HepG2 (cell line): ENCODE results near the gene CERS4. TPM values are rescaled to one million over a fixed set of nuclear protein-coding genes. Genes with fewer than 3 reads are reported as not detected.
A peak's percentile ranks its signal among the peaks of the same experiment; 100 is the strongest.

Source experiments
- ARNT ChIP-seq: fragments of 450-650 bp; IDR thresholded peaks from 2 replicates; pipeline ENCODE4 v1.6.1; 2017
- ATF7-NPFF ChIP-seq: sonication (generic); formaldehyde crosslinking; IDR thresholded peaks from 2 replicates; pipeline ENCODE4 v1.8.1; 2023; ENCODE audit warnings: mild to moderate bottlenecking, low read depth, missing genetic modification reagents, moderate library complexity
- ESRRA ChIP-seq: sonication (generic); formaldehyde crosslinking; IDR thresholded peaks from 2 replicates; pipeline ENCODE4 v1.5.1; 2020; ENCODE audit warnings: mild to moderate bottlenecking, low read depth, missing genetic modification reagents
- ETV5 ChIP-seq: IDR thresholded peaks from 2 replicates; pipeline ENCODE4 v1.6.1; 2018; ENCODE audit warnings: missing biosample characterization, missing genetic modification reagents, inconsistent platforms, borderline replicate concordance
- HES4 ChIP-seq: sonication (generic); formaldehyde crosslinking; IDR thresholded peaks from 2 replicates; pipeline ENCODE4 v1.9.0; 2021; ENCODE audit warnings: mild to moderate bottlenecking, missing genetic modification reagents, borderline replicate concordance
- JUN ChIP-seq: sonication (generic); formaldehyde crosslinking; IDR thresholded peaks from 2 replicates; pipeline ENCODE4 v1.4.0; 2020; ENCODE audit warnings: mild to moderate bottlenecking, missing genetic modification reagents
- KDM5B ChIP-seq: sonication (generic); formaldehyde crosslinking; IDR thresholded peaks from 2 replicates; pipeline ENCODE4 v1.4.0; 2020; ENCODE audit warnings: missing genetic modification reagents, mild to moderate bottlenecking, borderline replicate concordance
- MBD4 ChIP-seq: IDR thresholded peaks from 2 replicates; pipeline ENCODE4 v1.6.1; 2012; ENCODE audit warnings: low read length, inconsistent platforms, borderline replicate concordance
- NONO ChIP-seq, 2 experiments: fragments of 450-650 bp in 1 of 2; sonication (generic) in 1 of 2; formaldehyde crosslinking in 1 of 2; IDR thresholded peaks in 1 of 2; conservative IDR thresholded peaks in 1 of 2; 2 replicates each; pipeline versions ENCODE4 v1.6.1 to v1.8.0; 2017 to 2022; ENCODE audit warnings: mild to moderate bottlenecking in 1 of 2, missing genetic modification reagents in 1 of 2, moderate library complexity in 1 of 2
- PHF21A ChIP-seq: sonication (generic); formaldehyde crosslinking; IDR thresholded peaks from 2 replicates; pipeline ENCODE4 v1.5.0; 2020; ENCODE audit warnings: mild to moderate bottlenecking, missing genetic modification reagents
- RBFOX2 ChIP-seq: fragments of 200-400 bp; formaldehyde crosslinking; IDR thresholded peaks from 2 replicates; pipeline ENCODE4 v1.6.1; 2017; ENCODE audit warnings: low read depth, mild to moderate bottlenecking, low read length
- SALL2 ChIP-seq: sonication (generic); formaldehyde crosslinking; IDR thresholded peaks from 2 replicates; pipeline ENCODE4 v1.8.1; 2023; ENCODE audit warnings: mild to moderate bottlenecking, missing genetic modification reagents, inconsistent platforms
- SIX4 ChIP-seq: sonication (generic); formaldehyde crosslinking; IDR thresholded peaks from 2 replicates; pipeline ENCODE4 v1.4.0; 2020; ENCODE audit warnings: missing genetic modification reagents
- ZBED4 ChIP-seq: sonication (generic); formaldehyde crosslinking; IDR thresholded peaks from 2 replicates; pipeline ENCODE4 v1.4.0; 2020; ENCODE audit warnings: missing genetic modification reagents, borderline replicate concordance
- ZBTB3 ChIP-seq: sonication (generic); formaldehyde crosslinking; IDR thresholded peaks from 2 replicates; pipeline ENCODE4 v1.4.0; 2020; ENCODE audit warnings: low read depth, mild to moderate bottlenecking, moderate library complexity, missing genetic modification reagents, borderline replicate concordance
- ZNF513 ChIP-seq: sonication (generic); formaldehyde crosslinking; conservative IDR thresholded peaks from 2 replicates; pipeline ENCODE4 v1.5.0; 2020; ENCODE audit warnings: missing genetic modification reagents
- ZNF713 ChIP-seq: sonication (generic); formaldehyde crosslinking; IDR thresholded peaks from 2 replicates; pipeline ENCODE4 v1.4.0; 2020; ENCODE audit warnings: mild to moderate bottlenecking, missing genetic modification reagents
- ZNF781 ChIP-seq: sonication (generic); formaldehyde crosslinking; IDR thresholded peaks from 2 replicates; pipeline ENCODE4 v1.5.1; 2020; ENCODE audit warnings: borderline replicate concordance, mild to moderate bottlenecking, missing genetic modification reagents; ENCODE audit errors: not compliant biosample characterization
- ZNF879 ChIP-seq: sonication (generic); formaldehyde crosslinking; IDR thresholded peaks from 2 replicates; pipeline ENCODE4 v1.8.1; 2023; ENCODE audit warnings: missing genetic modification reagents
- polyA plus RNA-seq, 8 experiments: library from polyadenylated mRNA; depleted of rRNA in 3 of 8; stranded (reverse) in 7 of 8; unstranded in 1 of 8; fragments of >200 nt; fragmentation: Illumina TruSeq in 4 of 8; extraction: Trizol in 4 of 8; gene quantifications; 2 replicates each; pipeline versions ENCODE4 v1.2.1 to v1.2.3, GENCODE V29; 2011 to 2016; ENCODE audit warnings: low read depth in 4 of 8, missing spikeins in 1 of 8, mixed read lengths in 1 of 8; ENCODE audit not compliant: insufficient read depth in 1 of 8
- total RNA-seq, 5 experiments: library from RNA; depleted of rRNA; stranded (reverse); fragments of >200 nt; fragmentation: Illumina TruSeq; extraction: Trizol; gene quantifications; 2 replicates each; pipeline ENCODE4 v1.2.3, GENCODE V29; 2016; ENCODE audit warnings: low read depth in 1 of 5
- TF ChIP-seq, protein P1 (sequence below): sonication (generic); formaldehyde crosslinking; IDR thresholded peaks from 2 replicates; pipeline ENCODE4 v1.5.1; 2020; ENCODE audit warnings: mild to moderate bottlenecking, missing genetic modification reagents, moderate library complexity
- TF ChIP-seq, protein P2 (sequence below): fragments of 450-650 bp; IDR thresholded peaks from 2 replicates; pipeline ENCODE4 v1.6.1; 2017

CERS4 gene
- total and polyA plus RNA-seq, 2 of the 13 experiments (the other 11 are each of a cell fraction or from before 2014, with no cell fraction given), result 74.7 to 83.5 TPM

GRCh38 chr19:8307965-8308866, 99.0 kb downstream of the CERS4 start, which contains the start of gene CD320 (continued):
- TF ChIP-seq ETV5, result peak; percentile 29; the same call in 1 of the 2 replicates
- no peak for TF ChIP-seq NONO (IDR thresholded peaks at IDR 0.05)
- peak; percentile 86 for TF ChIP-seq NONO (CRISPR knock-in tag; conservative IDR thresholded peaks at IDR 0.05)
- no peak for TF ChIP-seq ZBTB3 (CRISPR knock-in tag)
- 0 out of 2 replicates have a peak, but pooled peaks have one; percentile 36 for TF ChIP-seq PHF21A (CRISPR knock-in tag)
- TF ChIP-seq ZNF713, result no peak
- peak; percentile 72; the same call in 1 of the 2 replicates for TF ChIP-seq ZNF513 (CRISPR knock-in tag)
- peak; percentile 69; the same call in 1 of the 2 replicates for TF ChIP-seq ZBED4 (CRISPR knock-in tag)
- TF ChIP-seq ESRRA (CRISPR knock-in tag), result peak; percentile 68; the same call in 1 of the 2 replicates
- TF ChIP-seq, protein P1, sequence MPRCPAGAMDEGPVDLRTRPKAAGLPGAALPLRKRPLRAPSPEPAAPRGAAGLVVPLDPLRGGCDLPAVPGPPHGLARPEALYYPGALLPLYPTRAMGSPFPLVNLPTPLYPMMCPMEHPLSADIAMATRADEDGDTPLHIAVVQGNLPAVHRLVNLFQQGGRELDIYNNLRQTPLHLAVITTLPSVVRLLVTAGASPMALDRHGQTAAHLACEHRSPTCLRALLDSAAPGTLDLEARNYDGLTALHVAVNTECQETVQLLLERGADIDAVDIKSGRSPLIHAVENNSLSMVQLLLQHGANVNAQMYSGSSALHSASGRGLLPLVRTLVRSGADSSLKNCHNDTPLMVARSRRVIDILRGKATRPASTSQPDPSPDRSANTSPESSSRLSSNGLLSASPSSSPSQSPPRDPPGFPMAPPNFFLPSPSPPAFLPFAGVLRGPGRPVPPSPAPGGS (CRISPR knock-in tag), result peak; percentile 97
- TF ChIP-seq JUN, result peak; percentile 47
- TF ChIP-seq ZNF781, result peak; percentile 89
- no peak for TF ChIP-seq HES4
- TF ChIP-seq SIX4 (CRISPR knock-in tag), result no peak
- TF ChIP-seq, protein P2, sequence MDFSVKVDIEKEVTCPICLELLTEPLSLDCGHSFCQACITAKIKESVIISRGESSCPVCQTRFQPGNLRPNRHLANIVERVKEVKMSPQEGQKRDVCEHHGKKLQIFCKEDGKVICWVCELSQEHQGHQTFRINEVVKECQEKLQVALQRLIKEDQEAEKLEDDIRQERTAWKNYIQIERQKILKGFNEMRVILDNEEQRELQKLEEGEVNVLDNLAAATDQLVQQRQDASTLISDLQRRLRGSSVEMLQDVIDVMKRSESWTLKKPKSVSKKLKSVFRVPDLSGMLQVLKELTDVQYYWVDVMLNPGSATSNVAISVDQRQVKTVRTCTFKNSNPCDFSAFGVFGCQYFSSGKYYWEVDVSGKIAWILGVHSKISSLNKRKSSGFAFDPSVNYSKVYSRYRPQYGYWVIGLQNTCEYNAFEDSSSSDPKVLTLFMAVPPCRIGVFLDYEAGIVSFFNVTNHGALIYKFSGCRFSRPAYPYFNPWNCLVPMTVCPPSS, result no peak
- TF ChIP-seq ATF7-NPFF (CRISPR knock-in tag), result peak; percentile 94
- TF ChIP-seq ZNF879 (CRISPR knock-in tag), result peak; percentile 93; the same call in 1 of the 2 replicates
- peak; percentile 96 for TF ChIP-seq SALL2 (CRISPR knock-in tag)
- peak; percentile 98 for TF ChIP-seq RBFOX2
- no peak for TF ChIP-seq ARNT
- peak; percentile 99 for TF ChIP-seq KDM5B (CRISPR knock-in tag)
- no peak for TF ChIP-seq MBD4
